Spleen (tissue), 11 donors: ENCODE data around the gene HCN3. TPM values are rescaled to one million over a fixed set of nuclear protein-coding genes. Genes with fewer than 3 reads are reported as not detected.

Experiments used
- DNase-seq: peaks from one replicate; pipeline ENCODE4 v3.0.0-alpha.2; 2020
- H3K27ac ChIP-seq, 8 donors: fragments of 200-600 bp; sonication (generic) in 7 of 8; 1 replicate in 4 of 8; 2 replicates in 4 of 8; pipeline versions ENCODE4 v1.5.0 to v1.8.0; 2016 to 2021; ENCODE audit warnings: inconsistent platforms in 4 of 8, mild to moderate bottlenecking in 4 of 8, moderate library complexity in 1 of 8
- H3K27me3 ChIP-seq, 7 donors: fragments of 200-600 bp; sonication (generic) in 6 of 7; replicated peaks in 1 of 7; 1 replicate in 4 of 7; 2 replicates in 3 of 7; pipeline versions ENCODE4 v1.5.0 to v1.8.0; 2016 to 2021; ENCODE audit warnings: inconsistent platforms in 3 of 7, mild to moderate bottlenecking in 1 of 7
- H3K36me3 ChIP-seq, 6 donors: fragments of 200-600 bp; sonication (generic) in 5 of 6; 1 replicate in 4 of 6; 2 replicates in 2 of 6; pipeline versions ENCODE4 v1.5.0 to v1.8.0; 2016 to 2021; ENCODE audit warnings: inconsistent platforms in 2 of 6
- H3K4me1 ChIP-seq, 6 donors: fragments of 200-600 bp; sonication (generic) in 5 of 6; 1 replicate in 3 of 6; 2 replicates in 3 of 6; pipeline versions ENCODE4 v1.5.0 to v1.8.0; 2016 to 2021; ENCODE audit warnings: inconsistent platforms in 3 of 6
- H3K4me3 ChIP-seq, 8 donors: fragments of 200-600 bp; sonication (generic) in 7 of 8; 1 replicate in 4 of 8; 2 replicates in 4 of 8; pipeline versions ENCODE4 v1.5.0 to v1.8.0; 2016 to 2021; ENCODE audit warnings: inconsistent platforms in 4 of 8, mild to moderate bottlenecking in 4 of 8, moderate library complexity in 2 of 8
- H3K9me3 ChIP-seq, 8 donors: fragments of 200-600 bp; sonication (generic) in 7 of 8; 1 replicate in 4 of 8; 2 replicates in 4 of 8; pipeline versions ENCODE4 v1.5.0 to v1.8.0; 2016 to 2021; ENCODE audit warnings: inconsistent platforms in 4 of 8
- CTCF ChIP-seq, 11 experiments: fragments of 200-600 bp in 7 of 11; fragments of 450-650 bp in 4 of 11; sonication (generic) in 4 of 11; IDR thresholded peaks in 8 of 11; conservative IDR thresholded peaks in 3 of 11; 1 replicate in 7 of 11; 2 replicates in 4 of 11; pipeline versions ENCODE4 v1.4.0 to v1.8.0; 2016 to 2021; ENCODE audit warnings: antibody characterized with exemption in 11 of 11, inconsistent platforms in 4 of 11, mild to moderate bottlenecking in 1 of 11
- POLR2A ChIP-seq, 3 donors: fragments of 450-650 bp; IDR thresholded peaks; one replicate each; pipeline ENCODE4 v1.5.1; 2017; ENCODE audit warnings: antibody characterized with exemption in 3 of 3, mild to moderate bottlenecking in 1 of 3
- POLR2AphosphoS5 ChIP-seq, 3 donors: sonication (generic); formaldehyde crosslinking; IDR thresholded peaks; one replicate each; pipeline ENCODE4 v1.5.1; 2017; ENCODE audit warnings: antibody characterized with exemption in 3 of 3
- WGBS, 5 donors: extraction: QIAGEN DNeasy Blood & Tissue Kit in 3 of 5; methylation state at CpG; one replicate each; pipeline versions ENCODE4 v1.1.5 to v1.1.7; 2013 to 2018; 5-methylcytosine and 5-hydroxymethylcytosine counted together
- intact Hi-C: fragments of 100-400 bp; cut with DNase I; formaldehyde crosslinking; loops from one replicate; pipeline ENCODE4 v1.15.0; 2023; ENCODE audit warnings: low total_unique reads
- polyA plus RNA-seq, 3 donors: library from polyadenylated mRNA; stranded (reverse); fragments of 200-250 nt; gene quantifications; one replicate each; pipeline ENCODE4 v1.2.1, GENCODE V29; 2013
- total RNA-seq, 7 donors: library from RNA; depleted of rRNA in 3 of 7; stranded (reverse); fragments of >200 nt in 3 of 7; fragmentation: NEBNext Ultra II Directional in 4 of 7; extraction: Animal tissue kit (Norgen Biotek cat#: 25700) in 4 of 7; gene quantifications; one replicate each; pipeline versions ENCODE4 v1.1.0 to v1.2.1, GENCODE V29; 2016 to 2021
- donor health status: healthy with polysubstance abuse.
- donor health status: DM: no; HTN: no; CAD: no; lungs with moderate emphysema.
- donor health status: DM: no; HTN: no; CAD: no.
- donor health status: Bipolar disorder and iron deficiency.
- donor health status: healthy.
- donor health status: DM: no; HTN: no; CAD: no.
- donor health status: DM: yes; HTN: yes; CAD: no.

The HCN3 gene
- total and polyA plus RNA-seq, 10 donors: 0.65 to 3.3 (median 1.5) TPM

- Histone ChIP-seq H3K4me1 (peaks cover 20 to 42% (median 33%) of the 10 kb centered on the region in 6 donors), H3K27ac (no peak overlapping the region), H3K9me3 (no peaks in the 10 kb centered on the region), H3K27me3 (no peaks in the 10 kb centered on the region), H3K36me3 (peaks cover 0 to 67% (median 28%) of the 10 kb centered on the region in 6 donors), H3K4me3 (no peak overlapping the region)
- intact Hi-C loops: no loop called here
- WGBS, 5 donors: 94 to 98% (median 95%) methylated on average over 9 of the region's 9 CpGs
- TF ChIP-seq POLR2AphosphoS5 (IDR thresholded peaks at IDR 0.05) (no peak), CTCF (IDR thresholded peaks at IDR 0.05 in 8 of 11, conservative IDR thresholded peaks at IDR 0.05 in 3 of 11) (no peak), POLR2A (IDR thresholded peaks at IDR 0.05) (no peak)
- no peak for DNase-seq
These were observed 40.8 kb downstream of the HCN3 start for GRCh38 chr1:155318082-155318481.

DNA sequence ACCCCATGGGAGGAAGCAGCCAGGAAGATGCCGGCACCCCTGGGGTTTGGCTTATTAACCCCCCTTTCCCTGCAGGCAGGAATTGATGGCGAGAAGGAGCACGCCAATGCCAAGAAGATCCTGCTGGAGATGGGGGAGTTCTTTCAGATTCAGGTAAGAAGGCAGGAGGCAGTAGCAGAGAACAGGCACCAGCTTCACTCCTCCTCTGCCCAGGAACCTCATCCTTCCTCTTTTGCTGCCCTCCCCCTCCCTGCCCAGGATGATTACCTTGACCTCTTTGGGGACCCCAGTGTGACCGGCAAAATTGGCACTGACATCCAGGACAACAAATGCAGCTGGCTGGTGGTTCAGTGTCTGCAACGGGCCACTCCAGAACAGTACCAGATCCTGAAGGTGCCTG lies 42.3 kb downstream of the HCN3 start:
- DNase-seq: no peak
- TF ChIP-seq POLR2A (IDR thresholded peaks at IDR 0.05) (no peak), CTCF (IDR thresholded peaks at IDR 0.05 in 8 of 11, conservative IDR thresholded peaks at IDR 0.05 in 3 of 11) (no peak), POLR2AphosphoS5 (IDR thresholded peaks at IDR 0.05) (peak in 1 of 3 donors; percentile 25)
- intact Hi-C loops: no loop called here
- peaks cover 0 to 52% (median 19%) of the 10 kb centered on the region in 6 donors for H3K36me3 ChIP-seq
- no peak overlapping the region for H3K27ac ChIP-seq
- H3K4me3 ChIP-seq: no peak overlapping the region
- H3K27me3 ChIP-seq: no peaks in the 10 kb centered on the region
- WGBS, 5 donors: 75 to 85% (median 80%) methylated on average over 5 of the region's 5 CpGs
- peaks cover 20 to 46% (median 36%) of the 10 kb centered on the region in 6 donors for H3K4me1 ChIP-seq
- no peaks in the 10 kb centered on the region for H3K9me3 ChIP-seq

GRCh38 chr1:155320252-155320651 lies 43.0 kb downstream of the HCN3 start:
- intact Hi-C loops: loop anchor here (10.0 kb wide), 1 partner anchor 45 kb away; the partner anchor contains the start of genes CLK2 and HCN3
- WGBS, 5 donors: 22 to 42% (median 31%) methylated on average over 11 of the region's 11 CpGs
- peaks cover 0 to 45% (median 12%) of the 10 kb centered on the region in 6 donors for H3K36me3 ChIP-seq

More at GRCh38 chr1:155320252-155320651, 43.0 kb downstream of the HCN3 start:
- Histone ChIP-seq H3K27me3 (no peaks in the 10 kb centered on the region), H3K9me3 (no peaks in the 10 kb centered on the region), H3K4me1 (peaks cover 20 to 53% (median 42%) of the 10 kb centered on the region in 6 donors), H3K4me3 (peak overlapping the region; percentile 34 to 93 (median 44)), H3K27ac (peak overlapping the region in 5 of 8 donors; percentile 16 to 99 (median 68))
- no peak for DNase-seq
- TF ChIP-seq POLR2A (IDR thresholded peaks at IDR 0.05) (no peak), POLR2AphosphoS5 (IDR thresholded peaks at IDR 0.05) (no peak), CTCF (IDR thresholded peaks at IDR 0.05 in 8 of 11, conservative IDR thresholded peaks at IDR 0.05 in 3 of 11) (no peak)
